IMR-90 (cell line): ENCODE data around the gene TMEM170A. TPM values are rescaled to one million over a fixed set of nuclear protein-coding genes. Genes with fewer than 3 reads are reported as not detected.
A peak's percentile ranks its signal among the peaks of the same experiment; 100 is the strongest.
"Not testable (repeated sequence)": the region's sequence is repeated elsewhere in the genome, so short reads cannot be mapped to it uniquely, and the experiment has no call there.

ENCODE experiments used
- ATAC-seq: fragments of 200-7000 bp; cut with Tn5 transposase; 2 replicates; pipeline ENCODE4 v1.9.1; 2020; ENCODE audit warnings: low read depth, mild to moderate bottlenecking, moderate library complexity
- BruUV-seq: library from RNA; stranded (reverse); fragments of 400-500 nt; replicated peaks from 2 replicates; lab custom pipeline; 2021; lab: Mats Ljungman, UMichigan
- CTCF ChIA-PET: fragments of 300-600 bp; formaldehyde crosslinking; extraction: SDS; loops from one replicate; lab custom pipeline; 2021; ENCODE audit warnings: antibody characterized with exemption; lab: Yijun Ruan, JAX
- POLR2A ChIA-PET: fragments of 300-600 bp; sonication (Branson Sonifier 250); formaldehyde crosslinking; loops from one replicate; lab custom pipeline; 2022; ENCODE audit warnings: antibody characterized with exemption; ENCODE audit not compliant: unreplicated experiment; lab: Charles Lee
- DNase-seq: peaks from one replicate; pipeline ENCODE4 v3.0.0; 2013
- H2AFZ ChIP-seq: replicated peaks from 2 replicates; pipeline ENCODE3; 2013; ENCODE audit warnings: low read length, mild to moderate bottlenecking; ENCODE audit not compliant: poor library complexity
- H2AK5ac ChIP-seq: 2 replicates; pipeline ENCODE4 v1.6.1; 2013; ENCODE audit warnings: low read depth, low read length, inconsistent platforms
- H2AK9ac ChIP-seq: replicated peaks from 2 replicates; pipeline ENCODE3; 2013; ENCODE audit warnings: mild to moderate bottlenecking, low read depth, low read length, moderate library complexity; ENCODE audit not compliant: poor library complexity
- H2BK120ac ChIP-seq: 2 replicates; pipeline ENCODE4 v1.6.1; 2013; ENCODE audit warnings: low read depth, low read length, inconsistent platforms
- H2BK15ac ChIP-seq: 3 replicates; pipeline ENCODE4 v1.6.1; 2013; ENCODE audit warnings: low read depth, low read length, inconsistent platforms
- H2BK20ac ChIP-seq: 2 replicates; pipeline ENCODE4 v1.6.1; 2013; ENCODE audit warnings: low read depth, mild to moderate bottlenecking, inconsistent platforms, low read length, moderate library complexity
- H2BK5ac ChIP-seq: 2 replicates; pipeline ENCODE4 v1.6.1; 2013; ENCODE audit warnings: mild to moderate bottlenecking, low read depth, low read length, inconsistent platforms; ENCODE audit not compliant: poor library complexity, severe bottlenecking
- H3K14ac ChIP-seq: replicated peaks from 2 replicates; pipeline ENCODE4 v1.6.1; 2013; ENCODE audit warnings: low read depth, low read length, inconsistent platforms
- H3K18ac ChIP-seq: 2 replicates; pipeline ENCODE4 v1.6.1; 2013; ENCODE audit warnings: low read depth, low read length, control low read depth
- H3K23ac ChIP-seq: 2 replicates; pipeline ENCODE4 v1.6.1; 2013; ENCODE audit warnings: low read depth, low read length, inconsistent platforms
- H3K27ac ChIP-seq: 2 replicates; pipeline ENCODE4 v1.5.1; 2013; ENCODE audit warnings: mild to moderate bottlenecking, control low read depth, low read length; ENCODE audit not compliant: insufficient read depth
- H3K27me3 ChIP-seq: 2 replicates; pipeline ENCODE4 v1.6.1; 2013; ENCODE audit warnings: low read length; ENCODE audit not compliant: control insufficient read depth, insufficient read depth
- H3K36me3 ChIP-seq: 2 replicates; pipeline ENCODE4 v1.6.1; 2013; ENCODE audit warnings: low read length, mixed read lengths; ENCODE audit not compliant: control insufficient read depth, insufficient read depth
- H3K4ac ChIP-seq: 2 replicates; pipeline ENCODE4 v1.6.1; 2013; ENCODE audit warnings: low read depth, low read length, inconsistent platforms
- H3K4me1 ChIP-seq: 2 replicates; pipeline ENCODE4 v1.6.1; 2013; ENCODE audit warnings: low read length, mixed read lengths; ENCODE audit not compliant: control insufficient read depth, insufficient read depth
- H3K4me2 ChIP-seq: 2 replicates; pipeline ENCODE4 v1.6.1; 2013; ENCODE audit warnings: low read depth, mild to moderate bottlenecking, control low read depth, low read length, moderate library complexity
- H3K4me3 ChIP-seq: 2 replicates; pipeline ENCODE4 v1.5.1; 2013; ENCODE audit warnings: low read depth, mild to moderate bottlenecking, control low read depth, low read length, moderate library complexity; ENCODE audit not compliant: insufficient read depth
- H3K56ac ChIP-seq: 2 replicates; pipeline ENCODE4 v1.6.1; 2013; ENCODE audit warnings: low read length, inconsistent platforms; ENCODE audit not compliant: insufficient read depth; ENCODE audit errors: extremely low read depth
- H3K79me1 ChIP-seq, 2 experiments: 2 replicates each; pipeline ENCODE4 v1.6.1; 2013; ENCODE audit warnings: low read length in 2 of 2, inconsistent platforms in 1 of 2, low read depth in 1 of 2
- H3K9ac ChIP-seq: 2 replicates; pipeline ENCODE4 v1.6.1; 2013; ENCODE audit warnings: low read depth, low read length, control low read depth
- H3K9me1 ChIP-seq: 2 replicates; pipeline ENCODE4 v1.6.1; 2013; ENCODE audit warnings: low read length, inconsistent platforms; ENCODE audit not compliant: insufficient read depth
- H3K9me3 ChIP-seq: 2 replicates; pipeline ENCODE4 v1.6.1; 2013; ENCODE audit warnings: low read length; ENCODE audit not compliant: control insufficient read depth, insufficient read depth
- H4K20me1 ChIP-seq: 2 replicates; pipeline ENCODE4 v1.6.1; 2013; ENCODE audit warnings: low read length, inconsistent platforms; ENCODE audit not compliant: insufficient read depth
- H4K5ac ChIP-seq: 2 replicates; pipeline ENCODE4 v1.6.1; 2013; ENCODE audit warnings: mild to moderate bottlenecking, low read depth, low read length, control low read depth
- H4K8ac ChIP-seq, 2 experiments: 2 replicates each; pipeline ENCODE4 v1.6.1; 2013; ENCODE audit warnings: low read depth in 2 of 2, low read length in 2 of 2, control low read depth in 1 of 2, inconsistent platforms in 1 of 2
- H4K91ac ChIP-seq: 2 replicates; pipeline ENCODE4 v1.6.1; 2013; ENCODE audit warnings: low read depth, low read length, inconsistent platforms; ENCODE audit not compliant: insufficient read depth
- WGBS, 2 experiments: methylation state at CpG; one replicate each; pipeline versions ENCODE4 v1.1.5 to v1.1.7; 2013; ENCODE audit warnings: missing lambda C conversion rate in 2 of 2; ENCODE audit not compliant: insufficient read length in 1 of 2; ENCODE audit errors: extremely low coverage in 2 of 2; 5-methylcytosine and 5-hydroxymethylcytosine counted together
- dilution Hi-C: fragments of 300-500 bp; cut with HindIII; formaldehyde crosslinking; loops from one replicate; pipeline ENCODE4 v1.14.3; 2018; ENCODE audit warnings: low sequenced_read_pairs; ENCODE audit not compliant: unreplicated experiment
- in situ Hi-C: fragments of 300-500 bp; cut with MboI; formaldehyde crosslinking; loops from 3 replicates; pipeline ENCODE4 v1.14.3; 2019; ENCODE audit warnings: low sequenced_read_pairs, inconsistent platforms, mixed read lengths
- intact Hi-C: fragments of 100-400 bp; cut with micrococcal nuclease; formaldehyde crosslinking; loops from 2 replicates; pipeline ENCODE4 v1.10.0; 2022
- polyA plus RNA-seq, 3 experiments: library from polyadenylated mRNA; depleted of rRNA; stranded (reverse); fragments of >200 nt; gene quantifications; 2 replicates each; pipeline ENCODE4 v1.2.3, GENCODE V29; 2012; ENCODE audit warnings: low replicate concordance in 1 of 3
- total RNA-seq: library from RNA; depleted of rRNA; stranded (reverse); fragments of >200 nt; gene quantifications from 2 replicates; pipeline ENCODE4 v1.2.3, GENCODE V29; 2012

The TMEM170A gene
- total and polyA plus RNA-seq, 2 of the 4 experiments (the other 2 are of a cell fraction) = 7.3 to 10.9 TPM

GRCh38 chr16:75424105-75424762 is 40.3 kb downstream of the TMEM170A start:
- ATAC-seq = peak; percentile 52

More at GRCh38 chr16:75424105-75424762, 40.3 kb downstream of the TMEM170A start:
- H3K14ac ChIP-seq, H3K18ac ChIP-seq, H3K27ac ChIP-seq, POLR2A ChIA-PET, intact Hi-C loops, H3K9ac ChIP-seq, H4K5ac ChIP-seq, H3K56ac ChIP-seq, H3K4me1 ChIP-seq, H2BK15ac ChIP-seq, H4K91ac ChIP-seq, H2AK9ac ChIP-seq, H3K27me3 ChIP-seq, H3K4ac ChIP-seq, H2BK20ac ChIP-seq, in situ Hi-C loops, DNase-seq, dilution Hi-C loops, H3K9me1 ChIP-seq, H3K23ac ChIP-seq, CTCF ChIA-PET, H3K36me3 ChIP-seq, BruUV-seq, H2AFZ ChIP-seq, H2BK120ac ChIP-seq, H4K8ac ChIP-seq, H3K4me3 ChIP-seq, H3K9me3 ChIP-seq: not testable (repeated sequence)
- peaks cover 13% of the 10 kb centered on the region for H4K20me1 ChIP-seq
- peaks cover 21 to 60% of the 10 kb centered on the region in 2 experiments for H3K79me1 ChIP-seq
- 0 out of 2 replicates have a peak overlapping the region, but pooled peaks have one; percentile 63 for H2AK5ac ChIP-seq
- H2BK5ac ChIP-seq = peak overlapping the region; percentile 43
- no CpG with 5 or more reads among the region's 18 CpGs for WGBS, 2 experiments
- H3K4me2 ChIP-seq = peak overlapping the region; percentile 3; the same call in 1 of the 2 replicates
